GM12891 (cell line): ENCODE data around the gene SAMD4B.
"Not testable (repeated sequence)": the region's sequence is repeated elsewhere in the genome, so short reads cannot be mapped to it uniquely, and the experiment has no call there.

ENCODE experiments used
- DNase-seq: peaks from one replicate; pipeline ENCODE4 v3.0.0; 2011; ENCODE audit warnings: low spot score; ENCODE audit not compliant: insufficient read length
- FAIRE-seq: peaks from 2 replicates; lab custom pipeline; 2011; peaks lifted over from hg19 to GRCh38; lab: Jason Lieb, UNC
- PAX5 ChIP-seq: IDR thresholded peaks from 2 replicates; pipeline ENCODE4 v1.6.1; 2011; ENCODE audit warnings: low read length, moderate library complexity, mild to moderate bottlenecking; ENCODE audit not compliant: insufficient read depth, severe bottlenecking
- POLR2A ChIP-seq: IDR thresholded peaks from 2 replicates; pipeline ENCODE4 v1.6.1; 2011; ENCODE audit warnings: low read depth, low read length, control low read depth
- POLR2AphosphoS5 ChIP-seq: IDR thresholded peaks from 2 replicates; pipeline ENCODE4 v1.6.1; 2011; ENCODE audit warnings: low read depth, low read length, control low read depth
- POU2F2 ChIP-seq: IDR thresholded peaks from 2 replicates; pipeline ENCODE4 v1.6.1; 2011; ENCODE audit warnings: low read depth, mild to moderate bottlenecking, control low read depth, low read length, moderate library complexity
- SPI1 ChIP-seq: IDR thresholded peaks from 2 replicates; pipeline ENCODE4 v1.6.1; 2011; ENCODE audit warnings: low read depth, low read length, control low read depth
- TAF1 ChIP-seq: IDR thresholded peaks from 2 replicates; pipeline ENCODE4 v1.6.1; 2011; ENCODE audit warnings: low read depth, low read length, control low read depth

SAMD4B gene

DNA sequence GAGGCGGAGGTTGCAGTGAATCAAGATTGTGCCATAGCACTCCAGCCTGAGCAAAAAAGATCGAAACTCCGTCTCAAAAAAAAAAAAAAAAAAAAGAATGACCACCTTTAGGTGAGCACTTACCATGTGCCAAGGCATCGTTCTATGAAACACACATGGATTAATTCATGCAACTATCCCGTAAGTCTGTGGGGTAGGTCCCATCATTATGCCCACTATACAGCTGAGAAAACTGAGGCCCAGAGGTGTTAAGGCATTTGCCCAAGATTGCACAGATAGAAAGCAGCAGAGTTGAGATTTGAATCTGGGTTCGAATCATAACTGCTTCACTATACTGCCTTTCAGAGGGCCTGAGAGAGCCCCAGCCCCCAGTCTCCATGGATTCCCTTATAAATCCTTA lies 8.7 kb upstream of the SAMD4B start:
- TF ChIP-seq SPI1 (no peak), POLR2AphosphoS5 (no peak), TAF1 (no peak), POLR2A (no peak), POU2F2 (no peak), PAX5 (no peak)
- DNase-seq (no peak), FAIRE-seq (no peak)

DNA sequence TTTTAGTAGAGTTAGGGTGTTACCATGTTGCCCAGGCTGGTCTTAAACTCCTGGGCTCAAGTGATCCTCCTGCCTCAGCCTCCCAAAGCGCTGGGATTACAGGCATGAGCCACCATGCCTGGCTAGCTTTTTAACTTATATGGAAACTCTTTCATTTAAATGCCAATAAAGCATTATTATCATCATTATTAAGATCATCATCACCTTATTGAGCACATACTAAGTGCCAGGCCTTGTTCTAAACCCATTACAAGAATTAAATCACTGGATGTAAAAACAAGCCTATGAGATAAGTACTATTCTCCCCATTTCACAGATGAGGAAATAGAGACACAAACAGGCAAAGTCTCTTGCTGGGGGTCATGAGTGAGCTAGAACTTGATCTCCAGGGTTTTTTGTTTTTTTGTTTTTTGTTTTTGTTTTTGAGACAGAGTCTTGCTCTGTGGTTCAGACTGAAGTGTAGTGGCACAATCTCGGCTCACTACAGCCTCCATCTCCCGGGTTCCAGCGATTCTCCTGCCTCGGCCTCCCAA lies 7.7 kb upstream of the SAMD4B start:
- FAIRE-seq (no peak), DNase-seq (no peak)
- TF ChIP-seq SPI1 (no peak), POLR2A (no peak), POLR2AphosphoS5 (no peak), TAF1 (no peak), PAX5 (no peak), POU2F2 (no peak)

DNA sequence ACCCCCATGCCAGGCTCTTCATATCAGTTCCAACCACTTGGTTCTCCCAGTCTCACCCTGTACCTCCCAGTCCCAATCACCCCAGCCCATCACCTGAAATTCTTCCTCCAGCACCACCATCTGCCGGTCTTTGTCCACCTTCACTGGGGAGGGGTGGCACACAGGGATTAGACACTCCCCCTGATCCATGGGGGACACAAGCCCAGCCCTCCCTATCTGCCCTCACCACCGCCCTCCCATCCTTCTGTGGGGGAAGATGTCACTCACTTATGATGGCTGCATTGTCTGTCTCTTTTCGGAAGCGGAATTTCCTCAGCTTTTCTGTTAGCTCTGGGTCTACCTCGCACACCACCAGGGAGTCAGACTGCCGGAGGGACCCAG lies 7.1 kb upstream of the SAMD4B start:
- no peak for TF ChIP-seq PAX5
- TF ChIP-seq TAF1 = no peak
- no peak for TF ChIP-seq POLR2AphosphoS5
- no peak for TF ChIP-seq POU2F2
- no peak for TF ChIP-seq SPI1
- TF ChIP-seq POLR2A = no peak
- no peak for DNase-seq
- FAIRE-seq = peak; percentile 87

DNA sequence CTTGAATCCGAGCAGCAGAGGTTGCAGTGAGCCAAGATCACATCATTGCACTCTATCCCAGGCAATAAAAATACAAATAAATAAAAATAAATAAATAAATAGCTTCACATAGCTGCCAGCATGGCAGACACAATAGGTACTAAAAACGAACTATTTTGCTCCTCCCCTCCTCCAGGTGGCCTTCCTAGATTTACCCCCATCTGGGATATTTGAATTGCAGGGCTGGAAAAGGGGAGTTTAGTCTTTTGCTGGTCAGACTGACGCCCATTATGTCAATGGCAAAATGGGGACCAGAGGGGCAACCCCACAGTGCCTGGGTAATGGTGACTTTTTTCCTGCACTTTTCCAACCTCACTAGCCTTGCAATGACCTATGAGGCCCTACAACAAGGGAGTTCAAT lies 5.7 kb upstream of the SAMD4B start:
- FAIRE-seq = no peak
- DNase-seq = no peak
- TF ChIP-seq POLR2AphosphoS5 (no peak), POLR2A (no peak), PAX5 (no peak), POU2F2 (no peak), SPI1 (no peak), TAF1 (no peak)

DNA sequence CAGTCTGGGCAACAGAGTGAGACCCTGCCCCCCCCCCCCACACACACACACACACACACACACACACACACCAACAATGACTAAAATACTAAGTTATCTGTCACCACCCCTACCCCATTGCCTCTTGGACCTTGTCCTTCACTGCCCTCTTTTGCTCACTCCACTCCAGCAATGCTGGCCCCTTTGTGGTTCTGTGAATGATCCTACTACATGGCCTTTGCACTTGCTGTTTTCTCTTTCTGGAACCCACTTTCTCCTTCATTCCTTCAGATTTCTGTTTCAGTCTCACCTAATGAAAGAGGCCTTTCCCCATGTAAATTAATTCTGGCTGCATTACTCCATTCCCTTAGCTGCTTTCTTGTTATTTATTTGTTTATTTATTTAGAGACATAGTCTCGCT lies 2.5 kb upstream of the SAMD4B start:
- TF ChIP-seq TAF1 (no peak), POLR2AphosphoS5 (no peak), POLR2A (no peak), SPI1 (no peak), POU2F2 (no peak), PAX5 (no peak)
- no peak for DNase-seq
- FAIRE-seq = no peak

DNA sequence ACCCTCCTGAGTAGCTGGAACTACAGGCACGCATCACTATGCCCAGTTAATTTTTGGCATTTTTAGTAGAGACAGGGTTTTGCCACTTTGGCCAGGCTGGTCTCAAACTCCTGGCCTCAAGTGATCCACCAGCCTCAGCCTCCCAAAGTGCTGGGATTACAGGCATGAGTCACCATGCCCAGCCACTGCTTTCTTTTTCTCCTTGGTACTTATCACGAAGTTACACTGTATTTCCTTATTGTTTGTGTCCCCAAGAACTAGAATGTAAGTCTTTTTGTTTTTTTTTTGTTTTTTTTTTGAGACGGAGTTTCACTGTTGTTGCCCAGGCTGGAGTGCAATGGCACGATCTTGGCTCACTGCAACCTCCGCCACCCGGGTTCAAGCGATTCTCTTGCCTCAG lies 2.1 kb upstream of the SAMD4B start:
- DNase-seq, FAIRE-seq: not testable (repeated sequence)

DNA sequence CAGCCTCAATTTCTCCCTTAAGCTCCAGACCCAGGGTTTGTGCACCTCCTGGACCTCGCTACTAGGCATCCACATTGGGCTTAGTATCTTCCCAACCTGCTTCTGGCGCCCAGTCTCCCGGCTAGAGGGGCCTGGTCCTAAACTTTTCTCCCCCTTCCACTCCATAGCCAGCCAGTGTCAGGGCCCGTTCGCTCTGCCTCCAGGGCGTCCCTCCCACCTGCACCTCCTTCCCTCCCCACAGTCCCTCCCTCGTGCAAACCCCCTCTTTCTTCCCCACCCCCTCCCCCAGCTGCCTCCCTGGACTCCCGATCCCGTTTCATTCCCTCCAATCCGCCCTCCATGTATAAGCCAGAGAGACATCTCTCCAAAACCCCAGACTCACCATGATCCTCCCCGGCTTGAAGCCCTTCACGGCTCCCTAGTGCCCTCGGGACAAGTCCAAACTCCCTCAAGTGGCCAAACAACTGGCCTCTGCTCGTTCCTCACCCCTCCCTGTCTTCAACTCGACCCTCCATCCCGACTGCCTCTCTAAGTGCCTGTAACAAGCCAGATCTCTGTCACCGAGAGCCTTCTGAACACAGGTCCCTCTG lies 997 bp upstream of the SAMD4B start:
- no peak for TF ChIP-seq POLR2A
- no peak for TF ChIP-seq SPI1
- TF ChIP-seq TAF1 = no peak
- TF ChIP-seq PAX5 = no peak
- no peak for TF ChIP-seq POU2F2
- no peak for TF ChIP-seq POLR2AphosphoS5
- DNase-seq = no peak
- peak; percentile 31 for FAIRE-seq

DNA sequence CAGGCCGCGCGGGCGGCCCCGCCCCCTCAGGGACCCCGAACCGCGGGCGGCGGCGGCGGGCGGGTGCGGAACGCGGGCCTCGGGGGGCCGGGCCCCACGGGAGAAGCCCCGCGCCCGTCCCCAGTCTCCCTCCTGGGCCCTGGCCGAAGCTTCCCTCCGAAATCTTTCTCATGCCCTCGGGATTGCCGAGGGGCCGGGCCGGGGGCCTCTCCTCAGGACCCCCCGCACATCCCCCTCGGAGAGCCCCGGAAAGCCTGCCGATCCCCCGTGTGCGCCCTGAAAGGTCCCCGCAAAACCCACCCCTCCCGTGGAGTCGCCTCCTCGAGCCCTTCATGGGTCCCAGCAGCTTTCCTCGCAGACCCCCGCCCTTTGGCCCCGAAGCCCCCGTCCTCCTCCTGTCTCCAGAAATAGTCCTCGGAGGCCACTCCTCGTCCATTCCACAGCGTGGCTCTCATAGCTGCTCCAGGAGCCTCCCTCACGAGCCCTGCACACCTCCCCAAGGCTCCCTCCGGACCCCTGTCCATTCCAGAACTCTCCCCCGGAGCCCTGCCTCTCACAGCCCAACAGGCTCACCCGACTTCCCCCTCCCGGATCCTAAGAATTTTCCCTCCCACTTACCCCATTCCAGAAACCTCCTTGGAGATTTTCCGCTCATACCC lies 555 bp downstream of the SAMD4B start:
- DNase-seq (no peak), FAIRE-seq (no peak)
- TF ChIP-seq POLR2AphosphoS5 (no peak), SPI1 (no peak), POU2F2 (no peak), TAF1 (no peak), PAX5 (no peak), POLR2A (no peak)

DNA sequence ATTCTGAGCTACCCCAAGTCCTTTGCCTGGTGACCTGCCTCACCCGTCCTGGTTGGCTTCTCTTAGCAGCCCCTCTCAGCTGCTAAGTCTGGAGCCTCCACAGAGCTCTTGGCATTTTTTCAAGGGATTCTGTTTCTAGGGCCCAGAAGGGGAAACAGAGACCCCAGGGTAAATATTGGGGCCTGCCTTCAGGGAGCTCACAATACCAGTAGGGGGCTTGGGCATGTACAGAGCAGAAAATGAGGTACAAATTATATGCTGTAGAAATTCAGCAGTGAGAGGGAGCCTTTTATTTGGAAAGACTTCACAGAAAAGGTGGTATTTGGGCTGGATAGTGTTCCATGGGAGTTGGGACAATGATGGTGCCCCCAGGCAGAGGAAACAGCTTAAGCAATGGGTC lies 3.7 kb downstream of the SAMD4B start:
- no peak for TF ChIP-seq PAX5
- TF ChIP-seq POU2F2 = no peak
- no peak for TF ChIP-seq TAF1
- TF ChIP-seq POLR2A = no peak
- TF ChIP-seq POLR2AphosphoS5 = no peak
- TF ChIP-seq SPI1 = no peak
- FAIRE-seq = no peak

More for the DNA sequence above, 3.7 kb downstream of the SAMD4B start:
- no peak for DNase-seq
